ENCODE measurements around the gene NACAD. TPM values are rescaled to one million over a fixed set of nuclear protein-coding genes. Genes with fewer than 3 reads are reported as not detected.
"Not testable (repeated sequence)": the region's sequence is repeated elsewhere in the genome, so short reads cannot be mapped to it uniquely, and the experiment has no call there.

Gene NACAD
- total RNA-seq, 6 donors from 2014 or later: 1.0 to 4.3 (median 2.3) TPM

DNA sequence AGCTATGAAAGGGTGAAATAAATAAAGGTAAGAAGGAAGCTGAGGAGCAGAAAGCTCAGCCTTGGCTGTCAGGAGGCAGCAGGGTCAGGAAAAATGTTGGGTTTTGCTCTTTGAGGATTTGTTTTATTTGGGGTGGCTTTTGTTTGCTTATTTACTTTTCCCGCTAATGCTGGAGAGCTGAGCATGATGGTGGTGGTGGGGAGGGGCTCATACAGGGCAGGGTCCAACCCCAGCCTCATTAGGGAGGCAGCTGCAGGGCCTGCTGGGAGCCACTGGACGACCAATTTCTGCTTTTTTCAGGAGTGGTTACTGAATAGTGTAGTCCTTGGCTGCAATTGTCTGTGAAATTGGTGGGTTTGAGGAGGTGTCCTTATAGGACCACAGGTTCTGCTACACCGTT, 52.5 kb downstream of the NACAD start:
- Histone ChIP-seq H3K4me3 (no peak overlapping the region), H3K4me1 (peaks cover 0 to 26% (median 16%) of the 10 kb centered on the region in 4 donors), H3K36me3 (peaks cover 0 to 33% (median 16%) of the 10 kb centered on the region in 4 donors), H3K27me3 (no peaks in the 10 kb centered on the region), H3K9me3 (no peaks in the 10 kb centered on the region), H3K27ac (no peak overlapping the region)
- DNase-seq (no peak), ATAC-seq (ENCODE audit: low FRiP score in 2 of 2) (no peak)
- TF ChIP-seq CTCF (IDR thresholded peaks at IDR 0.05) (no peak), POLR2A (IDR thresholded peaks at IDR 0.05) (no peak), EP300 (IDR thresholded peaks at IDR 0.05) (no peak), POLR2AphosphoS5 (IDR thresholded peaks at IDR 0.05) (no peak)
- 56 to 68% methylated on average over 3 of the region's 3 CpGs for WGBS, 2 donors

GRCh38 chr7:45035893-45036292, 52.9 kb downstream of the NACAD start:
- 52 to 53% methylated on average over 6 of the region's 6 CpGs for WGBS, 2 donors
- H3K9me3 ChIP-seq: no peaks in the 10 kb centered on the region
- peaks cover 0 to 28% (median 16%) of the 10 kb centered on the region in 4 donors for H3K36me3 ChIP-seq
- no peaks in the 10 kb centered on the region for H3K27me3 ChIP-seq
- no peak for DNase-seq
- no peak overlapping the region for H3K4me3 ChIP-seq
- no peak for ATAC-seq (ENCODE audit: low FRiP score in 2 of 2)
- no peak for TF ChIP-seq EP300 (IDR thresholded peaks at IDR 0.05)
- TF ChIP-seq POLR2A (IDR thresholded peaks at IDR 0.05): no peak
- TF ChIP-seq CTCF (IDR thresholded peaks at IDR 0.05): no peak
- TF ChIP-seq POLR2AphosphoS5 (IDR thresholded peaks at IDR 0.05): no peak
- H3K27ac ChIP-seq: no peak overlapping the region
- H3K4me1 ChIP-seq: peaks cover 0 to 26% (median 16%) of the 10 kb centered on the region in 4 donors

GRCh38 chr7:45035371-45035770, 53.4 kb downstream of the NACAD start:
- DNase-seq: no peak
- no peak for TF ChIP-seq POLR2A (IDR thresholded peaks at IDR 0.05)
- no peak for TF ChIP-seq POLR2AphosphoS5 (IDR thresholded peaks at IDR 0.05)
- TF ChIP-seq CTCF (IDR thresholded peaks at IDR 0.05): no peak
- TF ChIP-seq EP300 (IDR thresholded peaks at IDR 0.05): no peak
- H3K9me3 ChIP-seq: no peaks in the 10 kb centered on the region
- H3K4me1 ChIP-seq: peaks cover 0 to 26% (median 16%) of the 10 kb centered on the region in 4 donors
- 86 to 87% methylated on average over 5 of the region's 5 CpGs for WGBS, 2 donors
- H3K4me3 ChIP-seq: no peak overlapping the region
- no peak overlapping the region for H3K27ac ChIP-seq
- peaks cover 0 to 23% (median 13%) of the 10 kb centered on the region in 4 donors for H3K36me3 ChIP-seq
- H3K27me3 ChIP-seq: no peaks in the 10 kb centered on the region
- peak in 1 of 2 donors; percentile 30 for ATAC-seq (ENCODE audit: low FRiP score in 2 of 2)

DNA sequence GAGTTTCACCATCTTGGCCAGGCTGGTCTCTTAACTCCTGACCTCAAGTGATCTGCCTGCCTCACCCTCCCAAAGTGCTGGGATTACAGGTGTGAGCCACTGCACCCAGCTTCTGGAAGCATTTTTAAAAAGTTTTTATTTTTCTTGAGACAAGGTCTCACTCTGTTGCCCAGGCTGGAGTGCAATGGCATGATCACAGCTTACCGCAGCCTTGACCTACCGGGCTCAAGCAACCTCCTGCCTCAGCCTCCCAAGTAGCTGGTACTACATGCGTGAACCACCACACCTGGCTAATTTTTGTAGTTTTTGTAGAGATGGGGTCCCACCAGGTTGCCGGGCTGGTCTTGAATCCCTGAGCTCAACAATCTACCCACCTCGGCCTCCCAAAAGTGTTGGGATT, 54.1 kb downstream of the NACAD start:
- peaks cover 0 to 18% (median 13%) of the 10 kb centered on the region in 4 donors for H3K36me3 ChIP-seq
- DNase-seq; H3K4me3 ChIP-seq; H3K27ac ChIP-seq; ATAC-seq (ENCODE audit: low FRiP score in 2 of 2); H3K27me3 ChIP-seq; H3K9me3 ChIP-seq: not testable (repeated sequence)
- peaks cover 0 to 26% (median 16%) of the 10 kb centered on the region in 4 donors for H3K4me1 ChIP-seq
- WGBS, 2 donors: 80 to 85% methylated on average over 5 of the region's 5 CpGs

GRCh38 chr7:45033931-45034290, 54.9 kb downstream of the NACAD start:
- TF ChIP-seq EP300 (IDR thresholded peaks at IDR 0.05) (no peak), POLR2AphosphoS5 (IDR thresholded peaks at IDR 0.05) (no peak), CTCF (IDR thresholded peaks at IDR 0.05) (no peak), POLR2A (IDR thresholded peaks at IDR 0.05) (no peak)
- Histone ChIP-seq H3K36me3 (peaks cover 0 to 10% (median 7%) of the 10 kb centered on the region in 4 donors), H3K4me1 (peaks cover 0 to 28% (median 16%) of the 10 kb centered on the region in 4 donors), H3K9me3 (no peaks in the 10 kb centered on the region), H3K27me3 (no peaks in the 10 kb centered on the region), H3K27ac (no peak overlapping the region), H3K4me3 (no peak overlapping the region)
- ATAC-seq (ENCODE audit: low FRiP score in 2 of 2) (no peak), DNase-seq (no peak)
- 69 to 84% methylated on average over 4 of the region's 4 CpGs for WGBS, 2 donors
